ENCODE measurements around the gene HASPIN. TPM values are rescaled to one million over a fixed set of nuclear protein-coding genes. Genes with fewer than 3 reads are reported as not detected.

Gene HASPIN
- total RNA-seq, 1 experiment from 2014 or later = 6.4 TPM

DNA sequence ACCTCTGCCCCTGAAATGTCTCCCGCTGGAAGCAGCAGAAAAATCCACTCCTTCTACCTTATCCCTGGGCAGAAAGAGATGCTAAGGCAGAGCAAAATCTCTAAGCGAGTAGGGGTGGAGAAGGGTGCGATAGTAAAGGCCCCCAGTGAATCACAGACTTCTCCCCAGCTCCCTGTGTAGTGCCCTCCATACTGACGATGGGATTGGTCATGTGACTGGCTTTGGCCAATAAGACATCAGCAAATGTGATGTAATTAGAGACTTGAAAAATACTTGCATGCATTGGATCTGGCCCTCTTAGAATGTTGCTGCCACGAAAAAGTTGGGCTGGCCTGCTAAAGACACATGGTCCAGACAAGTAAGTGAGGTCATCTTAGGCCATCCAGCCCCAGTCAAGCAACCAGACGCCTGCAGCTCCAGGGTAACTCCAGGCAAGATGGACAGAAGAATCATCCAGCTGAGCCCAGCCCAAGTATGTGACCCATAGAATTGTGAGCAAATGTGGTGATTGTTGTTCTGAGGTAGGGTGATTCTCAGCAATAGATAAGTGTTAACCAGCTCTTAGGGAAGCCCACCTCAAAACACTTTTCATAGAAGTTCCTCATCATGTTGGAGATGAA, 36.0 kb downstream of the HASPIN start:
- Mint-ChIP-seq H3K4me3 (ENCODE audit: unreplicated experiment) (no peak overlapping the region), H3K27me3 (ENCODE audit: insufficient read depth, unreplicated experiment) (peaks cover 11% of the 10 kb centered on the region), H3K36me3 (ENCODE audit: insufficient read depth, unreplicated experiment) (no peaks in the 10 kb centered on the region), H3K27ac (ENCODE audit: low read depth, unreplicated experiment) (no peak overlapping the region), H3K4me1 (ENCODE audit: insufficient read depth, unreplicated experiment) (no peaks in the 10 kb centered on the region), H3K9me3 (ENCODE audit: unreplicated experiment) (peaks cover 8% of the 10 kb centered on the region)
- no TSS peak for BruUV-seq (replicated peaks)
- intact Hi-C loops (cut with micrococcal nuclease) = no loop called here
- ChIA-PET CTCF (interaction anchor here (1.0 to 2.9 kb wide), 3 partner anchors 9 to 52 kb away, joined by 3 to 14 read pairs (median 5); no protein-coding TSS in a partner anchor), POLR2A (interaction anchor here (0.8 kb wide), 1 partner anchor 13 kb away, joined by 3 read pairs; no protein-coding TSS in a partner anchor)
- DNase-seq (ENCODE audit: unreplicated experiment) = no peak
- TF ChIP-seq, protein P1, sequence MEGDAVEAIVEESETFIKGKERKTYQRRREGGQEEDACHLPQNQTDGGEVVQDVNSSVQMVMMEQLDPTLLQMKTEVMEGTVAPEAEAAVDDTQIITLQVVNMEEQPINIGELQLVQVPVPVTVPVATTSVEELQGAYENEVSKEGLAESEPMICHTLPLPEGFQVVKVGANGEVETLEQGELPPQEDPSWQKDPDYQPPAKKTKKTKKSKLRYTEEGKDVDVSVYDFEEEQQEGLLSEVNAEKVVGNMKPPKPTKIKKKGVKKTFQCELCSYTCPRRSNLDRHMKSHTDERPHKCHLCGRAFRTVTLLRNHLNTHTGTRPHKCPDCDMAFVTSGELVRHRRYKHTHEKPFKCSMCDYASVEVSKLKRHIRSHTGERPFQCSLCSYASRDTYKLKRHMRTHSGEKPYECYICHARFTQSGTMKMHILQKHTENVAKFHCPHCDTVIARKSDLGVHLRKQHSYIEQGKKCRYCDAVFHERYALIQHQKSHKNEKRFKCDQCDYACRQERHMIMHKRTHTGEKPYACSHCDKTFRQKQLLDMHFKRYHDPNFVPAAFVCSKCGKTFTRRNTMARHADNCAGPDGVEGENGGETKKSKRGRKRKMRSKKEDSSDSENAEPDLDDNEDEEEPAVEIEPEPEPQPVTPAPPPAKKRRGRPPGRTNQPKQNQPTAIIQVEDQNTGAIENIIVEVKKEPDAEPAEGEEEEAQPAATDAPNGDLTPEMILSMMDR (IDR thresholded peaks at IDR 0.05; ENCODE audit: unreplicated experiment) = no peak

- DNase-seq (ENCODE audit: unreplicated experiment) = no peak
- BruUV-seq (replicated peaks) = no TSS peak
- Mint-ChIP-seq H3K4me1 (ENCODE audit: insufficient read depth, unreplicated experiment) (no peaks in the 10 kb centered on the region), H3K4me3 (ENCODE audit: unreplicated experiment) (no peak overlapping the region), H3K27ac (ENCODE audit: low read depth, unreplicated experiment) (no peak overlapping the region), H3K36me3 (ENCODE audit: insufficient read depth, unreplicated experiment) (no peaks in the 10 kb centered on the region), H3K9me3 (ENCODE audit: unreplicated experiment) (peaks cover 8% of the 10 kb centered on the region), H3K27me3 (ENCODE audit: insufficient read depth, unreplicated experiment) (peaks cover 11% of the 10 kb centered on the region)
- ChIA-PET CTCF (interaction anchor here (0.6 to 2.9 kb wide), 5 partner anchors 24 to 1004 kb away, joined by 3 to 14 read pairs (median 4); no protein-coding TSS in a partner anchor), POLR2A (no interaction called here)
- TF ChIP-seq, protein P1 (IDR thresholded peaks at IDR 0.05; ENCODE audit: unreplicated experiment) = no peak
- intact Hi-C loops (cut with micrococcal nuclease) = no loop called here
These were observed 37.6 kb downstream of the HASPIN start for GRCh38 chr17:3761036-3761917.

DNA sequence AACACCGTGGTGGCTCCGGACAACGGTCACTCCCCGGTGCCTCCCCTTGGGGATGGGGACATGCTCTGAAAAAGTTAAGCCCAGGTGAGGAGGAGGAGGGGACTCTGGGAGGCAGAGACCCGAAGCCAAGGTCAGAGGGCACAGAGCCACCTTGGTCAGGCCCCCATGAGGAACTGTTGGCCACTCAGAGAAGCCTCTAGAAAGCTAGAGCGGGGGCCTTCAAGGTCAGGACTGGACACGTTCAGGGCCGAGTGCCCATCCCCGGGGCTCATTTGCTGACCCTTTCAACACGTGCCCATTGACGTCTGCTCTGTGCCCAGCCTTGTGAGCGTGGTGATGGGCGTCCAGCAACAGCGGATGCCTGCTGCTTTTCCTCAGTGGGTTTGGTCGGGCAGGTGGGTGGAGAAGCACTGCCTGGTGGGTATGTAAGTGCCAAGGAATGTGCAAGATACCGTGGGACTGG, 38.2 kb downstream of the HASPIN start:
- CTCF ChIA-PET = interaction anchor here (2.9 kb wide), 1 partner anchor 24 kb away, joined by 14 read pairs; no protein-coding TSS in a partner anchor
- BruUV-seq (replicated peaks) = no TSS peak

More for the DNA sequence above, 38.2 kb downstream of the HASPIN start:
- H3K4me3 Mint-ChIP-seq (ENCODE audit: unreplicated experiment) = no peak overlapping the region
- H3K36me3 Mint-ChIP-seq (ENCODE audit: insufficient read depth, unreplicated experiment) = no peaks in the 10 kb centered on the region
- no peaks in the 10 kb centered on the region for H3K4me1 Mint-ChIP-seq (ENCODE audit: insufficient read depth, unreplicated experiment)
- TF ChIP-seq, protein P1 (IDR thresholded peaks at IDR 0.05; ENCODE audit: unreplicated experiment) = no peak
- DNase-seq (ENCODE audit: unreplicated experiment) = no peak
- no peak overlapping the region for H3K27ac Mint-ChIP-seq (ENCODE audit: low read depth, unreplicated experiment)
- intact Hi-C loops (cut with micrococcal nuclease) = no loop called here
- peaks cover 8% of the 10 kb centered on the region for H3K9me3 Mint-ChIP-seq (ENCODE audit: unreplicated experiment)
- POLR2A ChIA-PET = no interaction called here
- peaks cover 11% of the 10 kb centered on the region for H3K27me3 Mint-ChIP-seq (ENCODE audit: insufficient read depth, unreplicated experiment)
